Left renal cortex interstitium (tissue), 4 donors: Measurements from ENCODE around the gene HDAC1. TPM values are rescaled to one million over a fixed set of nuclear protein-coding genes. Genes with fewer than 3 reads are reported as not detected.
A peak's percentile ranks its signal among the peaks of the same experiment; 100 is the strongest.
"Not testable (repeated sequence)": the region's sequence is repeated elsewhere in the genome, so short reads cannot be mapped to it uniquely, and the experiment has no call there.

Source experiments
- DNase-seq, 4 donors: peaks; one replicate each; pipeline ENCODE4 v3.0.0-alpha.2; 2013; ENCODE audit warnings: low read depth in 4 of 4, low spot score in 2 of 4, missing footprints in 1 of 4
- polyA plus RNA-seq, 4 donors: library from polyadenylated mRNA; unstranded; fragments of 120-200 nt; gene quantifications; one replicate each; pipeline ENCODE4 v1.2.1, GENCODE V29; 2013; ENCODE audit not compliant: insufficient read length in 4 of 4

HDAC1 gene
- polyA plus RNA-seq = 100 to 1,000 TPM; 159 to 219 (median 180) TPM

- DNase-seq = peak; percentile 77 to 89 (median 86)
These were observed at the start of gene HDAC1 for GRCh38 chr1:32291708-32292538. Gene HDAC1, plus strand, starts transcription at chr1:32292083. Its CDS starts 87 bp downstream, at chr1:32292170.

GRCh38 chr1:32242341-32242851 lies 49.5 kb upstream of the HDAC1 start:
- DNase-seq = no peak

GRCh38 chr1:32246888-32247273 lies 45.0 kb upstream of the HDAC1 start, which contains the start of gene FAM167B:
Gene FAM167B, plus strand, starts transcription at chr1:32247222. Its CDS starts 200 bp downstream, at chr1:32247422.
- DNase-seq = no peak

- no peak for DNase-seq
These were observed 44.4 kb upstream of the HDAC1 start for GRCh38 chr1:32247452-32247851.

- no peak for DNase-seq
These were observed 43.6 kb upstream of the HDAC1 start for GRCh38 chr1:32247983-32248889.

- DNase-seq = no peak
These were observed 41.9 kb upstream of the HDAC1 start for GRCh38 chr1:32249831-32250525.

- DNase-seq = no peak
These were observed 40.8 kb upstream of the HDAC1 start, which contains the start of gene LCK for GRCh38 chr1:32250893-32251716. Gene LCK, plus strand, starts transcription at chr1:32251265. Its CDS starts 23,065 bp downstream, at chr1:32274330.

GRCh38 chr1:32255072-32256071 lies 36.5 kb upstream of the HDAC1 start:
- DNase-seq = no peak

GRCh38 chr1:32256473-32257226 lies 35.2 kb upstream of the HDAC1 start:
- DNase-seq = no peak

- DNase-seq = no peak
These were observed 34.7 kb upstream of the HDAC1 start for GRCh38 chr1:32257227-32257508.

- DNase-seq = not testable (repeated sequence)
These were observed 28.7 kb upstream of the HDAC1 start for GRCh38 chr1:32263236-32263593.

- DNase-seq = no peak
These were observed 28.1 kb upstream of the HDAC1 start for GRCh38 chr1:32263744-32264143.

- DNase-seq = no peak
These were observed 26.0 kb upstream of the HDAC1 start for GRCh38 chr1:32265846-32266245.

GRCh38 chr1:32266921-32267591 lies 24.8 kb upstream of the HDAC1 start:
- DNase-seq = no peak

- DNase-seq = no peak
These were observed 22.1 kb upstream of the HDAC1 start for GRCh38 chr1:32269744-32270143.

- no peak for DNase-seq
These were observed 19.1 kb upstream of the HDAC1 start for GRCh38 chr1:32272557-32273390.
